ENCODE data around the gene THAP6. TPM values are rescaled to one million over a fixed set of nuclear protein-coding genes. Genes with fewer than 3 reads are reported as not detected.

Gene THAP6
- total RNA-seq, 1 donor from 2014 or later: 2.4 TPM

GRCh38 chr4:75565481-75565880 is 51.2 kb downstream of the THAP6 start:
- Histone ChIP-seq H3K27ac (no peak overlapping the region), H3K4me1 (no peaks in the 10 kb centered on the region), H3K36me3 (no peaks in the 10 kb centered on the region), H3K9me3 (no peaks in the 10 kb centered on the region), H3K27me3 (no peaks in the 10 kb centered on the region), H3K4me3 (no peak overlapping the region)
- DNase-seq (ENCODE audit: low spot score in 2 of 2): no peak
- intact Hi-C loops (cut with DNase I): no loop called here
- no peak for TF ChIP-seq CTCF (IDR thresholded peaks at IDR 0.05)

DNA sequence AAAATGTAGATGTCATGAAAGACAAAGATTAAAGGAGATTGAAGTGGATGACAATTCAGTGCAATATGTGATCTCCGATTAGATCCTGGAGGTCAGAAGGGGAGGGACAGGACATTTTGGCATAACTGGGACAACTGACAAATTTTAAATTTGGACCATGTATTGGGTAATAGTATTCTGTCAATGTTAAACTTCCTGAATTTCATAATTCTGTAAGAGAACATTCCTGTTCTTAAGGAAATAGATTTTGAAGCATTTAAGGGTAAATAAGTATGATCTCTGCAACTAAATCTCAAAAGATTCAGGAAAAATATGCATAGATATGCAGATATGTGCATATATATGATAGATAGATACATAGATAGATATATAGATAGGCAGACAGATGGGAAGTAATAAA is 52.6 kb downstream of the THAP6 start:
- DNase-seq (ENCODE audit: low spot score in 2 of 2): no peak
- H3K36me3 ChIP-seq: no peaks in the 10 kb centered on the region
- H3K27ac ChIP-seq: no peak overlapping the region
- H3K4me1 ChIP-seq: no peaks in the 10 kb centered on the region
- intact Hi-C loops (cut with DNase I): no loop called here
- no peaks in the 10 kb centered on the region for H3K27me3 ChIP-seq
- H3K4me3 ChIP-seq: no peak overlapping the region
- no peak for TF ChIP-seq CTCF (IDR thresholded peaks at IDR 0.05)
- H3K9me3 ChIP-seq: no peaks in the 10 kb centered on the region

GRCh38 chr4:75567725-75568124 is 53.5 kb downstream of the THAP6 start:
- H3K36me3 ChIP-seq: no peaks in the 10 kb centered on the region
- H3K4me3 ChIP-seq: no peak overlapping the region
- H3K9me3 ChIP-seq: no peaks in the 10 kb centered on the region
- no peaks in the 10 kb centered on the region for H3K4me1 ChIP-seq
- intact Hi-C loops (cut with DNase I): no loop called here
- no peak for TF ChIP-seq CTCF (IDR thresholded peaks at IDR 0.05)
- DNase-seq (ENCODE audit: low spot score in 2 of 2): no peak
- H3K27me3 ChIP-seq: no peaks in the 10 kb centered on the region
- H3K27ac ChIP-seq: no peak overlapping the region

Other genes starting within 250 kb of the THAP6 start
- gene RCHY1, start 70 bp upstream of the THAP6 start, total RNA-seq: 16.2 TPM
- gene ODAPH, start 41.6 kb downstream of the THAP6 start, total RNA-seq: not detected
- not detected for gene CDKL2, start 116.1 kb downstream of the THAP6 start, total RNA-seq
- 88.9 TPM for gene G3BP2, start 158.9 kb downstream of the THAP6 start, total RNA-seq
- 25.5 TPM for gene USO1, start 210.1 kb downstream of the THAP6 start, total RNA-seq